PC-3 (cell line): ENCODE measurements around the gene WNT2B. TPM values are rescaled to one million over a fixed set of nuclear protein-coding genes. Genes with fewer than 3 reads are reported as not detected.

ENCODE experiments used
- ATAC-seq: fragments of 200-7000 bp; cut with Tn5 transposase; 2 replicates; pipeline ENCODE4 v1.9.1; 2020; ENCODE audit warnings: mild to moderate bottlenecking, moderate library complexity
- BruUV-seq: library from RNA; stranded (reverse); fragments of 400-500 nt; replicated peaks from 2 replicates; lab custom pipeline; 2021; lab: Mats Ljungman, UMichigan
- CTCF ChIA-PET: fragments of 300-600 bp; sonication (Branson Sonifier 250); formaldehyde crosslinking; loops from one replicate; lab custom pipeline; 2022; ENCODE audit warnings: antibody characterized with exemption; lab: Charles Lee
- POLR2A ChIA-PET: fragments of 300-600 bp; sonication (Branson Sonifier 250); formaldehyde crosslinking; loops from one replicate; lab custom pipeline; 2022; ENCODE audit warnings: antibody characterized with exemption; ENCODE audit not compliant: unreplicated experiment; lab: Charles Lee
- DNase-seq: peaks from one replicate; pipeline ENCODE4 v3.0.0-alpha.2; 2015
- H2AFZ ChIP-seq: fragments of 300-600 bp; sonication (generic); 2 replicates; pipeline ENCODE4 v1.6.0; 2016; ENCODE audit warnings: antibody characterized with exemption, low read length
- H3F3A ChIP-seq: fragments of 300-600 bp; sonication (generic); one replicate; pipeline ENCODE4 v1.6.0; 2017; ENCODE audit warnings: antibody characterized with exemption, low read length, control low read depth, mild to moderate bottlenecking; ENCODE audit not compliant: unreplicated experiment
- H3K27ac ChIP-seq: fragments of 300-600 bp; sonication (generic); 2 replicates; pipeline ENCODE4 v1.5.1; 2016; ENCODE audit warnings: mild to moderate bottlenecking, low read length
- H3K27me3 ChIP-seq: fragments of 300-600 bp; sonication (generic); 2 replicates; pipeline ENCODE4 v1.6.1; 2016; ENCODE audit warnings: low read length, mixed read lengths
- H3K36me3 ChIP-seq: fragments of 300-600 bp; sonication (generic); 2 replicates; pipeline ENCODE4 v1.6.1; 2016; ENCODE audit warnings: low read depth, mixed run types, low read length, mixed read lengths
- H3K4me1 ChIP-seq: fragments of 300-600 bp; sonication (generic); 2 replicates; pipeline ENCODE4 v1.5.1; 2016; ENCODE audit warnings: low read length; ENCODE audit not compliant: insufficient read depth
- H3K4me2 ChIP-seq: fragments of 300-600 bp; sonication (generic); 2 replicates; pipeline ENCODE4 v1.6.0; 2016; ENCODE audit warnings: low read length
- H3K4me3 ChIP-seq: fragments of 300-600 bp; sonication (generic); 2 replicates; pipeline ENCODE4 v1.5.1; 2016; ENCODE audit warnings: mild to moderate bottlenecking, low read length, mixed read lengths
- H3K79me2 ChIP-seq: fragments of 300-600 bp; sonication (generic); 2 replicates; pipeline ENCODE4 v1.6.1; 2017; ENCODE audit warnings: low read length, mixed read lengths
- H3K9ac ChIP-seq: fragments of 300-600 bp; sonication (generic); 2 replicates; pipeline ENCODE4 v1.6.0; 2016; ENCODE audit warnings: mild to moderate bottlenecking, low read length
- H3K9me2 ChIP-seq: fragments of 300-600 bp; sonication (generic); replicated peaks from 2 replicates; pipeline ENCODE4 v1.6.1; 2016; ENCODE audit warnings: mixed run types, low read length, mixed read lengths
- H3K9me3 ChIP-seq: fragments of 300-600 bp; sonication (generic); 2 replicates; pipeline ENCODE4 v1.6.1; 2016; ENCODE audit warnings: low read length, mixed read lengths
- H4K20me1 ChIP-seq: fragments of 300-600 bp; sonication (generic); 2 replicates; pipeline ENCODE4 v1.6.1; 2016; ENCODE audit warnings: low read length, mixed read lengths
- EZH2 ChIP-seq: fragments of 300-600 bp; sonication (generic); IDR thresholded peaks from one replicate; pipeline ENCODE4 v1.6.1; 2017; ENCODE audit warnings: antibody characterized with exemption, mild to moderate bottlenecking, low read length; ENCODE audit not compliant: unreplicated experiment
- EZH2phosphoT487 ChIP-seq: fragments of 300-600 bp; sonication (generic); IDR thresholded peaks from 2 replicates; pipeline ENCODE4 v1.6.1; 2018; ENCODE audit warnings: mild to moderate bottlenecking, antibody characterized with exemption, low read length, borderline replicate concordance
- intact Hi-C: fragments of 100-400 bp; cut with micrococcal nuclease; formaldehyde crosslinking; loops from 2 replicates; pipeline ENCODE4 v1.9.0; 2023
- total RNA-seq: library from RNA; depleted of rRNA; stranded (reverse); fragments of >200 nt; gene quantifications from 2 replicates; pipeline ENCODE4 v1.2.3, GENCODE V29; 2014
- TF ChIP-seq, protein P1 (sequence below): fragments of 300-600 bp; sonication (generic); conservative IDR thresholded peaks from 2 replicates; pipeline ENCODE4 v1.5.1; 2017; ENCODE audit warnings: antibody characterized with exemption, low read depth, mild to moderate bottlenecking, low read length

The WNT2B gene
- total RNA-seq, 1 experiment from 2014 or later = 0.55 TPM

DNA sequence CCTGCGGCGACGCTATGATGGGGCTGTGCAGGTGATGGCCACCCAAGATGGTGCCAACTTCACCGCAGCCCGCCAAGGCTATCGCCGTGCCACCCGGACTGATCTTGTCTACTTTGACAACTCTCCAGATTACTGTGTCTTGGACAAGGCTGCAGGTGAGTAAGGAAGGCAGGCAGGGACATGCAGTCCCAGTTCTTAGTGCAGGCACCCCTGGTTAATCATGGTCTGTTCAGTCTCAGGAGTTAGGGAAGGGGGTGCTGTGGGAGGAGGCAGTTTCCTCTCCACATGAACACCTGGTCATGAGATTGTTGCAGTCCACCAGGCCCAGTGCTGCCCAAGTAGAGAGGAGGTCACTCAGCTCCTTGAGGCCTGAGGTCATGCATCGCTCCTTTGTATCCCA lies 8.5 kb downstream of the WNT2B start:
- H3K4me2 ChIP-seq = no peak overlapping the region
- H3K9me2 ChIP-seq = no peaks in the 10 kb centered on the region
- no TSS peak for BruUV-seq
- DNase-seq = no peak
- H3K4me3 ChIP-seq = no peak overlapping the region
- TF ChIP-seq EZH2phosphoT487 = no peak
- TF ChIP-seq, protein P1, sequence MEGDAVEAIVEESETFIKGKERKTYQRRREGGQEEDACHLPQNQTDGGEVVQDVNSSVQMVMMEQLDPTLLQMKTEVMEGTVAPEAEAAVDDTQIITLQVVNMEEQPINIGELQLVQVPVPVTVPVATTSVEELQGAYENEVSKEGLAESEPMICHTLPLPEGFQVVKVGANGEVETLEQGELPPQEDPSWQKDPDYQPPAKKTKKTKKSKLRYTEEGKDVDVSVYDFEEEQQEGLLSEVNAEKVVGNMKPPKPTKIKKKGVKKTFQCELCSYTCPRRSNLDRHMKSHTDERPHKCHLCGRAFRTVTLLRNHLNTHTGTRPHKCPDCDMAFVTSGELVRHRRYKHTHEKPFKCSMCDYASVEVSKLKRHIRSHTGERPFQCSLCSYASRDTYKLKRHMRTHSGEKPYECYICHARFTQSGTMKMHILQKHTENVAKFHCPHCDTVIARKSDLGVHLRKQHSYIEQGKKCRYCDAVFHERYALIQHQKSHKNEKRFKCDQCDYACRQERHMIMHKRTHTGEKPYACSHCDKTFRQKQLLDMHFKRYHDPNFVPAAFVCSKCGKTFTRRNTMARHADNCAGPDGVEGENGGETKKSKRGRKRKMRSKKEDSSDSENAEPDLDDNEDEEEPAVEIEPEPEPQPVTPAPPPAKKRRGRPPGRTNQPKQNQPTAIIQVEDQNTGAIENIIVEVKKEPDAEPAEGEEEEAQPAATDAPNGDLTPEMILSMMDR = no peak
- TF ChIP-seq EZH2 = no peak
- ATAC-seq = no peak
- no peaks in the 10 kb centered on the region for H3K27me3 ChIP-seq
- peaks cover 5% of the 10 kb centered on the region; the same call in 1 of the 2 replicates for H3K4me1 ChIP-seq
- intact Hi-C loops = no loop called here
- no peak overlapping the region for H2AFZ ChIP-seq
- H4K20me1 ChIP-seq = no peaks in the 10 kb centered on the region
- H3K79me2 ChIP-seq = no peaks in the 10 kb centered on the region
- H3K27ac ChIP-seq = no peak overlapping the region
- ChIA-PET CTCF (no interaction called here), POLR2A (no interaction called here)
- H3F3A ChIP-seq = no peaks in the 10 kb centered on the region
- H3K36me3 ChIP-seq = no peaks in the 10 kb centered on the region
- no peaks in the 10 kb centered on the region for H3K9me3 ChIP-seq
- no peak overlapping the region for H3K9ac ChIP-seq

DNA sequence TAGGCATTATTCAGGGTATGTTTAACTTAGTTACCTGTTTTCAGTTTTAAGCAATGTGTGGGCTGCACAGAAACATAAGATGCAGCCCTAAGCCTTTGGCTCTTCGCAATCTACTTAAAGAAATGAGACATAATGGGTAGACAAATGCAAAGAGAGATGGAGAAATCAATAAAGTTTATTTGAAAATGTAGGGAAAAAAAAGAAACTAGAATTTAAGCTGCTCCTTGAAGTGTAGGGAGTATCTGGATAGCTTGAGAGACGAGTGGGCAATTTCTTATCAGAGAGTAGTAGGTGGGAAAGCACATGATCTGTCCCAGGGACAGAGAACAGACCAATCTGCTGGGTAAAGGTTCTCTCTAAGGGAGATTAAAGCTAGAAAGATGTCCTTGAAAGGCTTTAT lies 8.9 kb downstream of the WNT2B start:
- Histone ChIP-seq H3K27me3 (no peaks in the 10 kb centered on the region), H2AFZ (no peak overlapping the region), H3F3A (no peaks in the 10 kb centered on the region), H3K27ac (no peak overlapping the region), H3K4me1 (peaks cover 5% of the 10 kb centered on the region; the same call in 1 of the 2 replicates), H4K20me1 (no peaks in the 10 kb centered on the region), H3K4me3 (no peak overlapping the region), H3K9me3 (no peaks in the 10 kb centered on the region), H3K79me2 (no peaks in the 10 kb centered on the region), H3K36me3 (no peaks in the 10 kb centered on the region), H3K9me2 (no peaks in the 10 kb centered on the region), H3K9ac (no peak overlapping the region), H3K4me2 (no peak overlapping the region)
- TF ChIP-seq, protein P1 = no peak
- no peak for TF ChIP-seq EZH2phosphoT487
- TF ChIP-seq EZH2 = no peak
- ChIA-PET POLR2A (interaction anchor here (0.6 kb wide), 1 partner anchor 347 kb away, joined by 3 read pairs; no protein-coding TSS in a partner anchor), CTCF (no interaction called here)
- ATAC-seq (no peak), DNase-seq (no peak)
- intact Hi-C loops = no loop called here
- no TSS peak for BruUV-seq

DNA sequence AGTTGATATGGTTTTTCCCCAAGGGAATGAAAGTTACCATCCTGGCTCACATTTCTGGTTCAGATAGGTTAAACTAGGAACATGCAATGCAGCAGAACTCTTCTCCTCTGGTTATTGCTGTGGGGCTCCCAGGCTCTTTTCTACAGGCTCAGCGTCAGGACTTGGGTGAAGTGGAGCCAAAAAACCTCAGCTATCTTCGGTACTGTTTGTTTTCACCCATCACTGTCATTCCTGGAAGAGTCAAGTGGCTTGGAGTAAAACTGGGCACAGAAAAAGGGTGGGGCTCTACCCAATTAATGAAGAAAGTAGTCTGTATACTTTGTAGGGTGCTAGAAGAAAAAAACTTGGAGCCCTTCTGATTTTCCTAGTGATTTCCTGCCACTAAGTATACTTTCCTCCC lies 9.4 kb downstream of the WNT2B start:
- Histone ChIP-seq H3K27ac (no peak overlapping the region), H3K9me2 (no peaks in the 10 kb centered on the region), H3K4me2 (no peak overlapping the region), H3K9me3 (no peaks in the 10 kb centered on the region), H3K27me3 (no peaks in the 10 kb centered on the region), H4K20me1 (no peaks in the 10 kb centered on the region), H3K36me3 (no peaks in the 10 kb centered on the region), H2AFZ (no peak overlapping the region), H3K4me3 (no peak overlapping the region), H3K9ac (no peak overlapping the region), H3F3A (no peaks in the 10 kb centered on the region), H3K4me1 (peaks cover 5% of the 10 kb centered on the region; the same call in 1 of the 2 replicates), H3K79me2 (no peaks in the 10 kb centered on the region)
- intact Hi-C loops = no loop called here
- DNase-seq = no peak
- BruUV-seq = no TSS peak
- POLR2A ChIA-PET = interaction anchor here (0.6 kb wide), 1 partner anchor 347 kb away, joined by 3 read pairs; no protein-coding TSS in a partner anchor
- no peak for ATAC-seq
- TF ChIP-seq, protein P1 = no peak
- TF ChIP-seq EZH2phosphoT487 (no peak), EZH2 (no peak)
- CTCF ChIA-PET = no interaction called here
